HepG2 (cell line): Measurements from ENCODE around the gene HAGHL. TPM values are rescaled to one million over a fixed set of nuclear protein-coding genes. Genes with fewer than 3 reads are reported as not detected.
"Not testable (repeated sequence)": the region's sequence is repeated elsewhere in the genome, so short reads cannot be mapped to it uniquely, and the experiment has no call there.

Experiments
- ATAC-seq: fragments of 200-7000 bp; cut with Tn5 transposase; 3 replicates; pipeline ENCODE4 v1.9.1; 2020; ENCODE audit warnings: mild to moderate bottlenecking, moderate library complexity
- BruUV-seq: library from RNA; stranded (reverse); fragments of 400-500 nt; replicated peaks from 2 replicates; lab custom pipeline; 2021; lab: Mats Ljungman, UMichigan
- CTCF ChIA-PET: fragments of 300-600 bp; formaldehyde crosslinking; extraction: SDS; loops from one replicate; lab custom pipeline; 2021; ENCODE audit warnings: low total read pairs, inconsistent platforms, low intra/inter-chr PET ratio; lab: Yijun Ruan, JAX
- POLR2A ChIA-PET: fragments of 350-600 bp; sonication (Branson Sonifier 250); formaldehyde crosslinking; loops from one replicate; lab custom pipeline; 2020; ENCODE audit warnings: antibody characterized with exemption, inconsistent platforms; lab: Yijun Ruan, JAX
- DNase-seq: peaks from one replicate; pipeline ENCODE4 v3.0.0-alpha.2; 2015; ENCODE audit warnings: low spot score
- FAIRE-seq: peaks from 3 replicates; lab custom pipeline; 2011; peaks lifted over from hg19 to GRCh38; lab: Jason Lieb, UNC
- H2AFZ ChIP-seq: one replicate; pipeline ENCODE4 v1.6.1; 2011; ENCODE audit warnings: low read length, inconsistent platforms
- H3K27ac ChIP-seq: fragments of 300-600 bp; 3 replicates; pipeline ENCODE4 v1.8.0; 2011; ENCODE audit warnings: mixed run types, mild to moderate bottlenecking, mixed read lengths, low read length, inconsistent platforms; ENCODE audit not compliant: insufficient read depth; ENCODE audit errors: extremely low read length
- H3K27me3 ChIP-seq, 2 experiments: fragments of 200-600 bp in 1 of 2; 2 replicates in 1 of 2; 3 replicates in 1 of 2; pipeline versions ENCODE4 v1.6.0 to v1.8.0; 2011; ENCODE audit warnings: low read length in 2 of 2, mild to moderate bottlenecking in 2 of 2, moderate library complexity in 2 of 2, inconsistent platforms in 1 of 2; ENCODE audit not compliant: insufficient read depth in 2 of 2, control insufficient read depth in 1 of 2
- H3K36me3 ChIP-seq, 2 experiments: fragments of 200-600 bp in 1 of 2; replicated peaks in 1 of 2; 2 replicates in 1 of 2; 3 replicates in 1 of 2; pipeline versions ENCODE4 v1.5.1 to v1.8.0; 2011; ENCODE audit warnings: low read length in 2 of 2, inconsistent platforms in 1 of 2; ENCODE audit not compliant: insufficient read depth in 2 of 2, control insufficient read depth in 1 of 2
- H3K4me1 ChIP-seq: 2 replicates; pipeline ENCODE4 v1.5.1; 2012; ENCODE audit warnings: low read length, inconsistent platforms; ENCODE audit not compliant: insufficient read depth
- H3K4me2 ChIP-seq: 2 replicates; pipeline ENCODE4 v1.6.0; 2011; ENCODE audit warnings: low read depth, low read length, inconsistent platforms
- H3K4me3 ChIP-seq, 3 experiments: fragments of 200-600 bp in 1 of 3; sonication (generic), shearing (Covaris generic) in 1 of 3; replicated peaks in 1 of 3; 2 replicates each; pipeline ENCODE4 v1.5.1; 2011 to 2016; ENCODE audit warnings: low read length in 3 of 3, inconsistent platforms in 2 of 3, low read depth in 2 of 3, mild to moderate bottlenecking in 2 of 3, control low read depth in 1 of 3, mixed read lengths in 1 of 3; ENCODE audit not compliant: insufficient read depth in 1 of 3
- H3K79me2 ChIP-seq: one replicate; pipeline ENCODE4 v1.6.1; 2011; ENCODE audit warnings: low read length, inconsistent platforms; ENCODE audit not compliant: insufficient read depth
- H3K9ac ChIP-seq: 2 replicates; pipeline ENCODE4 v1.6.0; 2011; ENCODE audit warnings: mild to moderate bottlenecking, low read depth, low read length, inconsistent platforms; ENCODE audit not compliant: insufficient read depth
- H3K9me3 ChIP-seq: 2 replicates; pipeline ENCODE4 v1.5.1; 2012; ENCODE audit warnings: mild to moderate bottlenecking, low read length
- H4K20me1 ChIP-seq: 2 replicates; pipeline ENCODE4 v1.6.0; 2011; ENCODE audit warnings: inconsistent platforms, mild to moderate bottlenecking, low read length, moderate library complexity; ENCODE audit not compliant: insufficient read depth
- PRDM10 ChIP-seq: sonication (generic); formaldehyde crosslinking; IDR thresholded peaks from 2 replicates; pipeline ENCODE4 v1.4.0; 2020; ENCODE audit warnings: low read depth, missing genetic modification reagents
- WGBS: methylation state at CpG from one replicate; pipeline ENCODE4 v1.1.6; 2017; ENCODE audit warnings: low lambda C conversion rate; 5-methylcytosine and 5-hydroxymethylcytosine counted together
- in situ Hi-C: cut with HindIII; loops from 2 replicates; pipeline ENCODE4 v1.10.0; 2017; ENCODE audit warnings: low pct_unique_long_range_greater_than_20kb; ENCODE audit not compliant: extremely low pct_ligation_motif_present
- intact Hi-C: fragments of 100-400 bp; cut with micrococcal nuclease; formaldehyde crosslinking; loops from one replicate; pipeline ENCODE4 v1.10.0; 2022; ENCODE audit not compliant: unreplicated experiment
- polyA plus RNA-seq, 8 experiments: library from polyadenylated mRNA; depleted of rRNA in 3 of 8; stranded (reverse) in 7 of 8; unstranded in 1 of 8; fragments of >200 nt; fragmentation: Illumina TruSeq in 4 of 8; extraction: Trizol in 4 of 8; gene quantifications; 2 replicates each; pipeline versions ENCODE4 v1.2.1 to v1.2.3, GENCODE V29; 2011 to 2016; ENCODE audit warnings: low read depth in 4 of 8, missing spikeins in 1 of 8, mixed read lengths in 1 of 8; ENCODE audit not compliant: insufficient read depth in 1 of 8
- total RNA-seq, 5 experiments: library from RNA; depleted of rRNA; stranded (reverse); fragments of >200 nt; fragmentation: Illumina TruSeq; extraction: Trizol; gene quantifications; 2 replicates each; pipeline ENCODE4 v1.2.3, GENCODE V29; 2016; ENCODE audit warnings: low read depth in 1 of 5

The HAGHL gene
- total and polyA plus RNA-seq, 2 of the 13 experiments (the other 11 are each of a cell fraction or from before 2014, with no cell fraction given) = 3.4 to 8.4 TPM

GRCh38 chr16:775236-775796, 48.4 kb downstream of the HAGHL start:
- no peak overlapping the region for H3K4me2 ChIP-seq
- no peak overlapping the region for H3K4me3 ChIP-seq
- no peaks in the 10 kb centered on the region for H3K79me2 ChIP-seq
- no peaks in the 10 kb centered on the region for H3K9me3 ChIP-seq
- H3K36me3 ChIP-seq = no peaks in the 10 kb centered on the region
- no TSS peak for BruUV-seq
- ChIA-PET CTCF (no interaction called here), POLR2A (no interaction called here)
- ATAC-seq (no peak), FAIRE-seq (no peak), DNase-seq (no peak)
- no peaks in the 10 kb centered on the region for H3K4me1 ChIP-seq
- no peak for TF ChIP-seq PRDM10
- H3K27me3 ChIP-seq = peaks cover 6 to 48% of the 10 kb centered on the region in 2 experiments
- no peak overlapping the region for H3K9ac ChIP-seq
- WGBS = 19% methylated on average over 8 of the region's 36 CpGs
- 0 out of 2 replicates have a peak, but pooled peaks cover 2% of the 10 kb centered on the region for H4K20me1 ChIP-seq
- H2AFZ ChIP-seq = no peak overlapping the region
- no peak overlapping the region for H3K27ac ChIP-seq
- intact Hi-C loops = no loop called here
- in situ Hi-C loops = no loop called here

- H3K4me2 ChIP-seq, H3K4me1 ChIP-seq, H3K4me3 ChIP-seq, CTCF ChIA-PET, H3K9me3 ChIP-seq, H2AFZ ChIP-seq, H3K9ac ChIP-seq, DNase-seq, intact Hi-C loops, ATAC-seq, BruUV-seq, H3K27ac ChIP-seq, FAIRE-seq, in situ Hi-C loops, H3K79me2 ChIP-seq, H3K36me3 ChIP-seq, H4K20me1 ChIP-seq, POLR2A ChIA-PET: not testable (repeated sequence)
- H3K27me3 ChIP-seq = peaks cover 8 to 57% of the 10 kb centered on the region in 2 experiments
- 44% methylated on average over 6 of the region's 10 CpGs for whole genome bisulfite sequencing
Observed at GRCh38 chr16:776298-776697, 49.4 kb downstream of the HAGHL start.
